ENCODE measurements around the gene COBL. TPM values are rescaled to one million over a fixed set of nuclear protein-coding genes. Genes with fewer than 3 reads are reported as not detected.

The COBL gene
- total RNA-seq, 4 donors from 2014 or later: 50.2 to 156 (median 65.1) TPM

DNA sequence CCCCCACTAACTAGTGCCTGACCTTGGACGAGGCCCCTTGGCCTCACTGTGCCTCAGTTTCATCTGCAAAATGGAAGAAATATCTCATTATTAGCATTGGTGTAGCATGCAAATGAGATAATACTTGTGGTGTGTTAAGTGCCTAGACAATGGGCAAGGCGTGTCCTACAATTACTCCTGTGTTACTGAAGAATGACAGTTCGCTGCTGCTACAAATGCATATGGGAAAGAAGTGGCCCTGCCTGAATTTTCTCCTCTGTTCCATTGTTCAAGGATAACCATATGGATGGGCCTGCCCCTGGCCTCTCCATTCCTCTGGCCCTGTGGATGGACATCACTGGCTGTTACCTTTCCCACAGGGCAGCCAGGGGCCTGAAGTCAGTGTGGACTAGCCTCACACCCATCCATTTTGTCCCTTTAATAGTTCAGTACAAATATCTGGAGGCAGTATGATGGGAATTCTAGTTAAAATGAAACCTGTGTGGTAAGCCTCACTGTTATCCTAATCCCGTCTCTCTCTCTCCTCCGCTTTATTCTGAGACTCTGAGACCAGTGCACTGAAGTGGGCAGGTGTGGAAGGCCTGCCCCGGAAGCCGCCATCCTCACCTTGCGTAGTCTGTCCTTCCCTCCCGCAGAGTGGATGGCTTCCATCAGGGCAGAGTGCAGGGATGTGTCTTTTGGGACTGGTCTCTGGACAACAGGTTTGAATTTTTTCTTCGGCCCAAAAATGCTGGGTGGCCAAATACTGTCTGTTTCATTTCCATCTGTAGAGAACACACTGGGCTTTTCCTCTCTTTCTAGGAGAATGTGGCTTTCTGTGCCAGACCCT is 289.3 kb downstream of the COBL start:
- Histone ChIP-seq H3K27me3 (no peaks in the 10 kb centered on the region), H3K4me3 (no peak overlapping the region), H3K27ac (no peak overlapping the region), H3K36me3 (no peaks in the 10 kb centered on the region), H3K9me3 (no peaks in the 10 kb centered on the region), H3K4me1 (no peaks in the 10 kb centered on the region)
- 94% methylated on average over 10 of the region's 10 CpGs for WGBS
- DNase-seq (ENCODE audit: low spot score in 2 of 2): peak in 1 of 2 donors; percentile 15
- TF ChIP-seq EP300 (IDR thresholded peaks at IDR 0.05) (no peak), POLR2A (IDR thresholded peaks at IDR 0.05) (no peak), POLR2AphosphoS5 (IDR thresholded peaks at IDR 0.05) (no peak)
- TF ChIP-seq, protein P1, sequence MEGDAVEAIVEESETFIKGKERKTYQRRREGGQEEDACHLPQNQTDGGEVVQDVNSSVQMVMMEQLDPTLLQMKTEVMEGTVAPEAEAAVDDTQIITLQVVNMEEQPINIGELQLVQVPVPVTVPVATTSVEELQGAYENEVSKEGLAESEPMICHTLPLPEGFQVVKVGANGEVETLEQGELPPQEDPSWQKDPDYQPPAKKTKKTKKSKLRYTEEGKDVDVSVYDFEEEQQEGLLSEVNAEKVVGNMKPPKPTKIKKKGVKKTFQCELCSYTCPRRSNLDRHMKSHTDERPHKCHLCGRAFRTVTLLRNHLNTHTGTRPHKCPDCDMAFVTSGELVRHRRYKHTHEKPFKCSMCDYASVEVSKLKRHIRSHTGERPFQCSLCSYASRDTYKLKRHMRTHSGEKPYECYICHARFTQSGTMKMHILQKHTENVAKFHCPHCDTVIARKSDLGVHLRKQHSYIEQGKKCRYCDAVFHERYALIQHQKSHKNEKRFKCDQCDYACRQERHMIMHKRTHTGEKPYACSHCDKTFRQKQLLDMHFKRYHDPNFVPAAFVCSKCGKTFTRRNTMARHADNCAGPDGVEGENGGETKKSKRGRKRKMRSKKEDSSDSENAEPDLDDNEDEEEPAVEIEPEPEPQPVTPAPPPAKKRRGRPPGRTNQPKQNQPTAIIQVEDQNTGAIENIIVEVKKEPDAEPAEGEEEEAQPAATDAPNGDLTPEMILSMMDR (IDR thresholded peaks at IDR 0.05): no peak

DNA sequence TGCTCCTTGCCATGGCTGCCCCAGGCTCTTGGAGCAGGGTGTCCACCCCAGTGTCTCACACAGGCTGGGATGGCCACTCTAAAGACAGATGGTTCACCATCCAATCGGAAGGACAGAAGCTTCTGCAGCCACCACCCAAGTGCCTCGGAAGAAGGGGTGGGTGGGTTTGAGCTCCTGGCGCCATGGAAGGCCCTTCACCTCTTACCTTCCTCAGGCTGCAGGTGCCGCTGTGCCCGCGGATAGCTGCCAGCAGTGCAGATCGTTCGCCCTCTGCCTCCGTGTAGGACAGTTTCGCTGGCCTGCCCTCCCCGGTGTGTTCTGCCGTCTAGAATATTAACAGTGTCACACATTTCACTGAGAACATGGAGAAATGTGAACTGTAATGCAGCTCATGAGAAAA is 290.3 kb downstream of the COBL start:
- Histone ChIP-seq H3K27ac (no peak overlapping the region), H3K9me3 (no peaks in the 10 kb centered on the region), H3K36me3 (no peaks in the 10 kb centered on the region), H3K27me3 (no peaks in the 10 kb centered on the region), H3K4me1 (no peaks in the 10 kb centered on the region), H3K4me3 (no peak overlapping the region)
- TF ChIP-seq POLR2AphosphoS5 (IDR thresholded peaks at IDR 0.05): no peak
- TF ChIP-seq EP300 (IDR thresholded peaks at IDR 0.05): no peak
- TF ChIP-seq, protein P1 (IDR thresholded peaks at IDR 0.05): no peak
- no peak for TF ChIP-seq POLR2A (IDR thresholded peaks at IDR 0.05)
- peak in 1 of 2 donors; percentile 37 for DNase-seq (ENCODE audit: low spot score in 2 of 2)
- 90% methylated on average over 4 of the region's 12 CpGs for WGBS

DNA sequence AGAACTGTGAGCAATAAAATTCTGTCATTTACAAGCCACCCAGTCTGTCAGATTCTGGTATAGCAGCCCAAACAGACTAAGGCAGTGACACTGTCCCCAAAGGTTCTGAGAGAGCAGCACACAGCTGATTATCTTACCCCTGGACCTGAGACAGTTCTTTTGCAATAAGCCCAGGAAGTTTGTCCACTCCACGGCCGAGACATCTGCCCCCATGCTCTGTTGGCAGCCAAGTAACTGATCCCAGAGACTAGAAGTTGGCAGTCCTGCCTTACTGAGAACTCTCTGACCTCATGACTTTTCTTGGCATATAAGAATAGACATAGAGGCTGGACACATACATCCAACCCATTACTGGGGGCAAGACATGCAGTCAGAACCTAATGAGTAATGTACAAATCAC is 290.9 kb downstream of the COBL start:
- Histone ChIP-seq H3K36me3 (no peaks in the 10 kb centered on the region), H3K4me1 (no peaks in the 10 kb centered on the region), H3K27me3 (no peaks in the 10 kb centered on the region), H3K27ac (no peak overlapping the region), H3K4me3 (no peak overlapping the region), H3K9me3 (no peaks in the 10 kb centered on the region)
- WGBS: 75% methylated on average over 2 of the region's 2 CpGs
- TF ChIP-seq, protein P1 (IDR thresholded peaks at IDR 0.05): no peak
- TF ChIP-seq POLR2A (IDR thresholded peaks at IDR 0.05): no peak
- no peak for TF ChIP-seq POLR2AphosphoS5 (IDR thresholded peaks at IDR 0.05)
- TF ChIP-seq EP300 (IDR thresholded peaks at IDR 0.05): no peak
- DNase-seq (ENCODE audit: low spot score in 2 of 2): no peak

DNA sequence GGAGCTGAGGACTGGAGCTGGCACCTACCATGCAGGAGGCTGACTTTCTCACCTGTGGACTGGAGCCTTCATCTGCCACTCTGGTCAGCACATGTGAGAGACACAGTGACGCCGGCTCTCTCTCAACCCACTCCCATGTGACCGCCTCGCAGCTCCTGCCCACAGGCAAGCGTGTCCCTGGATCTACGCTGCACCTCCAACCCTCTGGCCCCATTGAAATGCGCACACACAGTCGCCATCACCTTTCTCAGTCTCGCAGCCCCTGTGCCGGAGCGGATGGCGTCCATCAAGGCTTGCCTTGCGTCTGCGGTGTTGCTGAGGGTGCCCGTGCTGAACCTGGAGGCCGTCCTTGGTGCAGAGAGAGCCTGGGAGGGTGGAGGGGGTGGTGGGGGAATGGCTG is 291.7 kb downstream of the COBL start:
- TF ChIP-seq POLR2AphosphoS5 (IDR thresholded peaks at IDR 0.05): no peak
- no peak for TF ChIP-seq EP300 (IDR thresholded peaks at IDR 0.05)
- TF ChIP-seq, protein P1 (IDR thresholded peaks at IDR 0.05): no peak
- no peak for TF ChIP-seq POLR2A (IDR thresholded peaks at IDR 0.05)
- Histone ChIP-seq H3K27ac (no peak overlapping the region), H3K27me3 (no peaks in the 10 kb centered on the region), H3K9me3 (no peaks in the 10 kb centered on the region), H3K4me1 (no peaks in the 10 kb centered on the region), H3K36me3 (no peaks in the 10 kb centered on the region), H3K4me3 (no peak overlapping the region)
- 97% methylated on average over 16 of the region's 16 CpGs for WGBS
- DNase-seq (ENCODE audit: low spot score in 2 of 2): peak in 1 of 2 donors; percentile 62

DNA sequence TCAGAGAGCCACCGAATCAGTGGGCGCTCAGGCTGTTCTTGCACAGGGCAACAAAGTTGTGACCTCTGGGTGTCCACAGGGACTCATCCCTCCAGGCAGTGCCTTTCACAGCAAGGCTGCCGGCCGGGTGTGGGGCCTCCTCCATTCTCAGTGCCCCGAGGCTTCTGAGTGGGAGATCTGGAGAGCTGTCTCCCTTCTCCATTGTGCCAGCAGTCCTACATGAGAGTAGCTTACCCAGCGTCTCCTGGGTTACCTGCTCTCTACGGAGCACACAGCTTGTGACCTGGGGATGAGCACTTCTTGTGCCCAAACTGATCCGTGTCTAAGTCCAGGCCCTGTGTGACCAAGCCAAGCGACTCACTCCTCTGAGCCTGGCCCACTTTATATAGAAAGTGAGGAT is 293.1 kb downstream of the COBL start:
- TF ChIP-seq POLR2AphosphoS5 (IDR thresholded peaks at IDR 0.05): no peak
- TF ChIP-seq, protein P1 (IDR thresholded peaks at IDR 0.05): no peak
- TF ChIP-seq EP300 (IDR thresholded peaks at IDR 0.05): no peak
- TF ChIP-seq POLR2A (IDR thresholded peaks at IDR 0.05): no peak
- Histone ChIP-seq H3K27me3 (no peaks in the 10 kb centered on the region), H3K27ac (no peak overlapping the region), H3K36me3 (no peaks in the 10 kb centered on the region), H3K9me3 (no peaks in the 10 kb centered on the region), H3K4me1 (no peaks in the 10 kb centered on the region), H3K4me3 (no peak overlapping the region)
- DNase-seq (ENCODE audit: low spot score in 2 of 2): peak in 1 of 2 donors; percentile 61
- WGBS: 98% methylated on average over 5 of the region's 9 CpGs

All from suprapubic skin (tissue), 4 donors.